A549 treated with AZD2906 at 1 μM for 4 hours (cell line): ENCODE measurements around the gene DCBLD1. TPM values are rescaled to one million over a fixed set of nuclear protein-coding genes. Genes with fewer than 3 reads are reported as not detected.

ENCODE experiments used
- total RNA-seq: library from RNA; stranded (reverse); fragments of 200-300 nt; extraction: Qiagen RNA extraction; gene quantifications from 5 replicates; pipeline ENCODE4 v1.2.3, GENCODE V29; 2022

DCBLD1 gene
- total RNA-seq, result 22.4 to 26.3 TPM (median 24.5 TPM) in 5 replicates

GRCh38 chr6:117482240-117483003 is at the start of gene DCBLD1:
DCBLD1 (plus strand) TSS chr6:117482674; CDS start chr6:117482782, 108 bp downstream.

Other genes with a start within 250 kb of the DCBLD1 start
- gene VGLL2, start 217.1 kb upstream of the DCBLD1 start, total RNA-seq, result not detected in 5 replicates
- gene ROS1, start 56.7 kb upstream of the DCBLD1 start, total RNA-seq, result 0.21 to 0.29 TPM (median 0.22 TPM) in 5 replicates
- 13.6 to 17.6 TPM (median 15.8 TPM) in 5 replicates for gene GOPC, start 119.8 kb downstream of the DCBLD1 start, total RNA-seq
- 24.2 to 27.1 TPM (median 26.1 TPM) in 5 replicates for gene NUS1, start 192.8 kb downstream of the DCBLD1 start, total RNA-seq